HepG2 (cell line): ENCODE data around the gene CKM. TPM values are rescaled to one million over a fixed set of nuclear protein-coding genes. Genes with fewer than 3 reads are reported as not detected.

ENCODE experiments used
- HCFC1 ChIP-seq: fragments of 150-350 bp; IDR thresholded peaks from 2 replicates; pipeline ENCODE4 v1.6.1; 2014; ENCODE audit warnings: low read depth, low read length
- HMGXB3 ChIP-seq: sonication (generic); formaldehyde crosslinking; IDR thresholded peaks from 2 replicates; pipeline ENCODE4 v1.4.0; 2020; ENCODE audit warnings: missing genetic modification reagents, borderline replicate concordance
- JARID2 ChIP-seq: sonication (generic); formaldehyde crosslinking; IDR thresholded peaks from 2 replicates; pipeline ENCODE4 v1.8.1; 2023; ENCODE audit warnings: missing genetic modification reagents, inconsistent platforms; ENCODE audit not compliant: insufficient replicate concordance
- KDM6A ChIP-seq: IDR thresholded peaks from 2 replicates; pipeline ENCODE4 v1.6.1; 2016; ENCODE audit warnings: low read depth
- MLX ChIP-seq: IDR thresholded peaks from 2 replicates; pipeline ENCODE4 v1.6.1; 2016
- MXD3 ChIP-seq: IDR thresholded peaks from 2 replicates; pipeline ENCODE4 v1.6.1; 2016; ENCODE audit warnings: mild to moderate bottlenecking, missing biosample characterization, missing genetic modification reagents
- NCOR1 ChIP-seq: fragments of 200-600 bp; sonication (generic); IDR thresholded peaks from 2 replicates; pipeline ENCODE4 v1.7.0; 2017; ENCODE audit warnings: antibody characterized with exemption, low read length, borderline replicate concordance
- ONECUT2 ChIP-seq: sonication (generic); formaldehyde crosslinking; IDR thresholded peaks from 2 replicates; pipeline ENCODE4 v1.4.0; 2020; ENCODE audit warnings: missing genetic modification reagents
- PAXIP1 ChIP-seq: sonication (generic); formaldehyde crosslinking; conservative IDR thresholded peaks from 2 replicates; pipeline ENCODE4 v1.4.0; 2020; ENCODE audit warnings: mild to moderate bottlenecking, missing genetic modification reagents, moderate library complexity
- THAP9 ChIP-seq: sonication (generic); formaldehyde crosslinking; IDR thresholded peaks from 2 replicates; pipeline ENCODE4; 2020; ENCODE audit warnings: missing genetic modification reagents, mild to moderate bottlenecking, borderline replicate concordance
- ZEB1 ChIP-seq: IDR thresholded peaks from 2 replicates; pipeline ENCODE4 v1.6.1; 2012; ENCODE audit warnings: mild to moderate bottlenecking, low read depth, inconsistent platforms; ENCODE audit not compliant: insufficient replicate concordance
- ZNF224 ChIP-seq: sonication (generic); formaldehyde crosslinking; IDR thresholded peaks from 2 replicates; pipeline ENCODE4 v1.5.0; 2020; ENCODE audit warnings: mild to moderate bottlenecking, missing genetic modification reagents
- ZNF235 ChIP-seq: sonication (generic); formaldehyde crosslinking; IDR thresholded peaks from 2 replicates; pipeline ENCODE4 v1.8.1; 2023; ENCODE audit warnings: mild to moderate bottlenecking, missing genetic modification reagents, borderline replicate concordance
- ZNF253 ChIP-seq: sonication (generic); formaldehyde crosslinking; IDR thresholded peaks from 2 replicates; pipeline ENCODE4 v1.8.0; 2022; ENCODE audit warnings: mild to moderate bottlenecking, missing genetic modification reagents, borderline replicate concordance
- ZNF510 ChIP-seq: sonication (generic); formaldehyde crosslinking; IDR thresholded peaks from 2 replicates; pipeline ENCODE4 v1.4.0; 2020; ENCODE audit warnings: low read depth, mild to moderate bottlenecking, missing genetic modification reagents
- ZNF639 ChIP-seq: conservative IDR thresholded peaks from 2 replicates; pipeline ENCODE4 v1.6.1; 2018; ENCODE audit warnings: missing genetic modification reagents
- ZNF782 ChIP-seq: sonication (generic); formaldehyde crosslinking; IDR thresholded peaks from 2 replicates; pipeline ENCODE4 v1.4.0; 2020; ENCODE audit warnings: missing genetic modification reagents, mild to moderate bottlenecking, borderline replicate concordance
- polyA plus RNA-seq, 8 experiments: library from polyadenylated mRNA; depleted of rRNA in 3 of 8; stranded (reverse) in 7 of 8; unstranded in 1 of 8; fragments of >200 nt; fragmentation: Illumina TruSeq in 4 of 8; extraction: Trizol in 4 of 8; gene quantifications; 2 replicates each; pipeline versions ENCODE4 v1.2.1 to v1.2.3, GENCODE V29; 2011 to 2016; ENCODE audit warnings: low read depth in 4 of 8, missing spikeins in 1 of 8, mixed read lengths in 1 of 8; ENCODE audit not compliant: insufficient read depth in 1 of 8
- total RNA-seq, 5 experiments: library from RNA; depleted of rRNA; stranded (reverse); fragments of >200 nt; fragmentation: Illumina TruSeq; extraction: Trizol; gene quantifications; 2 replicates each; pipeline ENCODE4 v1.2.3, GENCODE V29; 2016; ENCODE audit warnings: low read depth in 1 of 5

Gene CKM
- total and polyA plus RNA-seq, 2 of the 13 experiments (the other 11 are each of a cell fraction or from before 2014, with no cell fraction given), result 0.54 to 0.80 TPM

GRCh38 chr19:45273521-45273855 is 49.2 kb downstream of the CKM start (continued):
- TF ChIP-seq ZNF639 (CRISPR knock-in tag) (no peak), ONECUT2 (CRISPR knock-in tag) (peak; percentile 86), ZEB1 (no peak), JARID2 (no peak), ZNF235 (CRISPR knock-in tag) (no peak), HMGXB3 (CRISPR knock-in tag) (no peak), ZNF510 (CRISPR knock-in tag) (0 out of 2 replicates have a peak, but pooled peaks have one; percentile 15), MXD3 (CRISPR knock-in tag) (0 out of 2 replicates have a peak, but pooled peaks have one; percentile 8), ZNF782 (CRISPR knock-in tag) (no peak), MLX (no peak), ZNF253 (CRISPR knock-in tag) (no peak), KDM6A (CRISPR knock-in tag) (0 out of 2 replicates have a peak, but pooled peaks have one; percentile 4), ZNF224 (CRISPR knock-in tag) (peak; percentile 13; the same call in 1 of the 2 replicates), NCOR1 (no peak), THAP9 (CRISPR knock-in tag) (0 out of 2 replicates have a peak, but pooled peaks have one; percentile 2), PAXIP1 (CRISPR knock-in tag) (no peak), HCFC1 (no peak)
